WTC11 (cell line): ENCODE data around the gene USP48. TPM values are rescaled to one million over a fixed set of nuclear protein-coding genes. Genes with fewer than 3 reads are reported as not detected.

Experiments
- ATAC-seq: fragments of 200-7000 bp; cut with Tn5 transposase; 2 replicates; pipeline ENCODE4 v1.10.0; 2021; ENCODE audit warnings: mild to moderate bottlenecking, moderate library complexity
- CTCF ChIA-PET: fragments of 300-600 bp; sonication (Branson Sonifier 250); formaldehyde crosslinking; loops from one replicate; lab custom pipeline; 2021; ENCODE audit warnings: antibody characterized with exemption; lab: Charles Lee
- POLR2A ChIA-PET: fragments of 350-600 bp; sonication (Branson Sonifier 250); formaldehyde crosslinking; loops from one replicate; lab custom pipeline; 2021; ENCODE audit warnings: antibody characterized with exemption; lab: Charles Lee
- DNase-seq: peaks from one replicate; pipeline ENCODE4 v3.0.0; 2021; ENCODE audit warnings: low spot score
- H3K27ac Mint-ChIP-seq: 2 replicates; pipeline ENCODE4 v1.8.0; 2021; ENCODE audit warnings: mixed read lengths
- H3K27me3 Mint-ChIP-seq: 2 replicates; pipeline ENCODE4 v1.8.0; 2021; ENCODE audit warnings: low read depth, mild to moderate bottlenecking, moderate library complexity, mixed read lengths
- H3K36me3 Mint-ChIP-seq: 2 replicates; pipeline ENCODE4 v1.8.0; 2021; ENCODE audit warnings: mixed read lengths
- H3K4me1 Mint-ChIP-seq: 2 replicates; pipeline ENCODE4 v1.8.0; 2022; ENCODE audit warnings: mixed read lengths
- H3K4me3 Mint-ChIP-seq: 2 replicates; pipeline ENCODE4 v1.8.0; 2021; ENCODE audit warnings: mild to moderate bottlenecking, moderate library complexity, mixed read lengths
- H3K9me3 Mint-ChIP-seq: 2 replicates; pipeline ENCODE4 v1.8.0; 2021; ENCODE audit warnings: mixed read lengths
- CREB1 ChIP-seq: sonication (generic); formaldehyde crosslinking; IDR thresholded peaks from 2 replicates; pipeline ENCODE4 v1.8.0; 2023; ENCODE audit warnings: mild to moderate bottlenecking, missing genetic modification reagents
- E2F5 ChIP-seq: sonication (generic); formaldehyde crosslinking; IDR thresholded peaks from 2 replicates; pipeline ENCODE4 v1.8.1; 2022; ENCODE audit warnings: mild to moderate bottlenecking, moderate library complexity, missing genetic modification reagents
- GRHL2 ChIP-seq: fragments of 250-450 bp; sonication (Bioruptor Pico); IDR thresholded peaks from 2 replicates; pipeline ENCODE4 v1.8.0; 2022; ENCODE audit warnings: mild to moderate bottlenecking, moderate library complexity; ENCODE audit not compliant: insufficient replicate concordance, severe bottlenecking
- NFE2L1 ChIP-seq: sonication (generic); formaldehyde crosslinking; IDR thresholded peaks from 2 replicates; pipeline ENCODE4 v1.8.1; 2023; ENCODE audit warnings: missing genetic modification reagents
- NFYB ChIP-seq: sonication (generic); formaldehyde crosslinking; conservative IDR thresholded peaks from 2 replicates; pipeline ENCODE4 v1.8.0; 2022; ENCODE audit warnings: low read depth, missing genetic modification reagents
- NR1H2 ChIP-seq: sonication (generic); formaldehyde crosslinking; IDR thresholded peaks from 2 replicates; pipeline ENCODE4 v1.9.0; 2021; ENCODE audit warnings: mild to moderate bottlenecking, moderate library complexity, missing genetic modification reagents
- NR2C2 ChIP-seq: sonication (generic); formaldehyde crosslinking; IDR thresholded peaks from 2 replicates; pipeline ENCODE4 v1.8.0; 2022; ENCODE audit warnings: mild to moderate bottlenecking, missing genetic modification reagents
- PRRX2 ChIP-seq: fragments of 250-450 bp; sonication (Bioruptor Pico); IDR thresholded peaks from 2 replicates; pipeline ENCODE4 v1.8.0; 2021; ENCODE audit warnings: mild to moderate bottlenecking
- RELA ChIP-seq: sonication (generic); formaldehyde crosslinking; IDR thresholded peaks from 2 replicates; pipeline ENCODE4 v1.8.1; 2022; ENCODE audit warnings: missing genetic modification reagents, mild to moderate bottlenecking, borderline replicate concordance
- RORB ChIP-seq: fragments of 250-450 bp; sonication (Bioruptor Pico); IDR thresholded peaks from 2 replicates; pipeline ENCODE4 v1.9.0; 2021; ENCODE audit warnings: mild to moderate bottlenecking
- SOX15 ChIP-seq: fragments of 250-450 bp; sonication (Bioruptor Pico); IDR thresholded peaks from 2 replicates; pipeline ENCODE4 v1.9.0; 2021; ENCODE audit warnings: mild to moderate bottlenecking
- TCF7 ChIP-seq: sonication (generic); formaldehyde crosslinking; IDR thresholded peaks from 2 replicates; pipeline ENCODE4 v1.8.0; 2022; ENCODE audit warnings: mild to moderate bottlenecking, low read depth, missing genetic modification reagents, moderate library complexity
- ZNF138 ChIP-seq: sonication (generic); formaldehyde crosslinking; conservative IDR thresholded peaks from 2 replicates; pipeline ENCODE4 v1.8.1; 2022; ENCODE audit warnings: mild to moderate bottlenecking, moderate library complexity, missing genetic modification reagents
- ZNF281 ChIP-seq: sonication (generic); formaldehyde crosslinking; IDR thresholded peaks from 2 replicates; pipeline ENCODE4 v1.8.0; 2023; ENCODE audit warnings: mild to moderate bottlenecking, missing genetic modification reagents
- ZNF423 ChIP-seq: fragments of 250-450 bp; sonication (Bioruptor Pico); IDR thresholded peaks from 2 replicates; pipeline ENCODE4 v2.1.2; 2022; ENCODE audit warnings: mild to moderate bottlenecking, moderate library complexity
- total RNA-seq: library from RNA; stranded (reverse); gene quantifications from 3 replicates; pipeline ENCODE4 v1.2.3, GENCODE V29; 2021
- TF ChIP-seq, protein P1 (sequence below): sonication (generic); formaldehyde crosslinking; IDR thresholded peaks from 2 replicates; pipeline ENCODE4 v1.8.1; 2023; ENCODE audit warnings: mild to moderate bottlenecking, moderate library complexity, missing genetic modification reagents
- TF ChIP-seq, protein P2 (sequence below): sonication (generic); formaldehyde crosslinking; IDR thresholded peaks from 2 replicates; pipeline ENCODE4 v1.8.0; 2023; ENCODE audit warnings: missing genetic modification reagents
- TF ChIP-seq, protein P3 (sequence below): fragments of 250-450 bp; sonication (Bioruptor Pico); conservative IDR thresholded peaks from 2 replicates; pipeline ENCODE4 v1.9.0; 2021; ENCODE audit warnings: mild to moderate bottlenecking

Gene USP48
- total RNA-seq, 1 experiment from 2014 or later = 86.9 TPM

- H3K4me3 Mint-ChIP-seq = no peak overlapping the region
These were observed 109.6 kb downstream of the USP48 start for GRCh38 chr1:21673277-21673780.

GRCh38 chr1:21672478-21673276 is 110.3 kb downstream of the USP48 start:
- Mint-ChIP-seq H3K27ac (0 out of 2 replicates have a peak overlapping the region, but pooled peaks have one; percentile 50), H3K9me3 (no peaks in the 10 kb centered on the region), H3K4me1 (peaks cover 28% of the 10 kb centered on the region), H3K27me3 (peaks cover 14% of the 10 kb centered on the region), H3K4me3 (no peak overlapping the region), H3K36me3 (no peaks in the 10 kb centered on the region)
- DNase-seq = no peak
- ChIA-PET POLR2A (no interaction called here), CTCF (interaction anchor here (1.0 to 1.9 kb wide), 4 partner anchors 13 to 455 kb away, joined by 3 to 5 read pairs (median 4); no protein-coding TSS in a partner anchor)
- no peak for TF ChIP-seq ZNF423
- TF ChIP-seq, protein P1, sequence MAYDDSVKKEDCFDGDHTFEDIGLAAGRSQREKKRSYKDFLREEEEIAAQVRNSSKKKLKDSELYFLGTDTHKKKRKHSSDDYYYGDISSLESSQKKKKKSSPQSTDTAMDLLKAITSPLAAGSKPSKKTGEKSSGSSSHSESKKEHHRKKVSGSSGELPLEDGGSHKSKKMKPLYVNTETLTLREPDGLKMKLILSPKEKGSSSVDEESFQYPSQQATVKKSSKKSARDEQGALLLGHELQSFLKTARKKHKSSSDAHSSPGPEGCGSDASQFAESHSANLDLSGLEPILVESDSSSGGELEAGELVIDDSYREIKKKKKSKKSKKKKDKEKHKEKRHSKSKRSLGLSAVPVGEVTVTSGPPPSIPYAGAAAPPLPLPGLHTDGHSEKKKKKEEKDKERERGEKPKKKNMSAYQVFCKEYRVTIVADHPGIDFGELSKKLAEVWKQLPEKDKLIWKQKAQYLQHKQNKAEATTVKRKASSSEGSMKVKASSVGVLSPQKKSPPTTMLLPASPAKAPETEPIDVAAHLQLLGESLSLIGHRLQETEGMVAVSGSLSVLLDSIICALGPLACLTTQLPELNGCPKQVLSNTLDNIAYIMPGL (CRISPR knock-in tag) = no peak
- no peak for TF ChIP-seq RELA (CRISPR knock-in tag)
- no peak for TF ChIP-seq NR1H2 (CRISPR knock-in tag)
- no peak for TF ChIP-seq NR2C2 (CRISPR knock-in tag)
- no peak for TF ChIP-seq NFE2L1 (CRISPR knock-in tag)
- no peak for TF ChIP-seq E2F5 (CRISPR knock-in tag)
- no peak for TF ChIP-seq NFYB (CRISPR knock-in tag)
- no peak for TF ChIP-seq ZNF281 (CRISPR knock-in tag)
- TF ChIP-seq CREB1 (CRISPR knock-in tag) = no peak
- no peak for ATAC-seq

More at GRCh38 chr1:21673277-21673780, 109.6 kb downstream of the USP48 start:
- no peak for DNase-seq
- ATAC-seq = no peak
- Mint-ChIP-seq H3K9me3 (no peaks in the 10 kb centered on the region), H3K27me3 (peaks cover 8% of the 10 kb centered on the region)
- TF ChIP-seq, protein P2, sequence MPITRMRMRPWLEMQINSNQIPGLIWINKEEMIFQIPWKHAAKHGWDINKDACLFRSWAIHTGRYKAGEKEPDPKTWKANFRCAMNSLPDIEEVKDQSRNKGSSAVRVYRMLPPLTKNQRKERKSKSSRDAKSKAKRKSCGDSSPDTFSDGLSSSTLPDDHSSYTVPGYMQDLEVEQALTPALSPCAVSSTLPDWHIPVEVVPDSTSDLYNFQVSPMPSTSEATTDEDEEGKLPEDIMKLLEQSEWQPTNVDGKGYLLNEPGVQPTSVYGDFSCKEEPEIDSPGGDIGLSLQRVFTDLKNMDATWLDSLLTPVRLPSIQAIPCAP (CRISPR knock-in tag) = no peak
- 0 out of 2 replicates have a peak, but pooled peaks have one; percentile 13 for TF ChIP-seq PRRX2 (CRISPR knock-in tag)
- TF ChIP-seq, all 79 proteins: peak for 1
- Mint-ChIP-seq H3K27ac (peak overlapping the region; percentile 50; the same call in 1 of the 2 replicates), H3K36me3 (peaks cover 2% of the 10 kb centered on the region; the same call in 1 of the 2 replicates), H3K4me1 (peaks cover 28% of the 10 kb centered on the region)
- CTCF ChIA-PET = interaction anchor here (1.0 to 1.9 kb wide), 3 partner anchors 14 to 456 kb away, joined by 3 to 4 read pairs (median 4); no protein-coding TSS in a partner anchor
- POLR2A ChIA-PET = no interaction called here

GRCh38 chr1:21671915-21672314 is 111.0 kb downstream of the USP48 start:
- POLR2A ChIA-PET = no interaction called here
- TF ChIP-seq ZNF138 (CRISPR knock-in tag) (no peak), RORB (CRISPR knock-in tag) (no peak), TCF7 (CRISPR knock-in tag) (no peak), SOX15 (CRISPR knock-in tag) (no peak), GRHL2 (CRISPR knock-in tag) (no peak), NR1H2 (CRISPR knock-in tag) (no peak)
- TF ChIP-seq, protein P3, sequence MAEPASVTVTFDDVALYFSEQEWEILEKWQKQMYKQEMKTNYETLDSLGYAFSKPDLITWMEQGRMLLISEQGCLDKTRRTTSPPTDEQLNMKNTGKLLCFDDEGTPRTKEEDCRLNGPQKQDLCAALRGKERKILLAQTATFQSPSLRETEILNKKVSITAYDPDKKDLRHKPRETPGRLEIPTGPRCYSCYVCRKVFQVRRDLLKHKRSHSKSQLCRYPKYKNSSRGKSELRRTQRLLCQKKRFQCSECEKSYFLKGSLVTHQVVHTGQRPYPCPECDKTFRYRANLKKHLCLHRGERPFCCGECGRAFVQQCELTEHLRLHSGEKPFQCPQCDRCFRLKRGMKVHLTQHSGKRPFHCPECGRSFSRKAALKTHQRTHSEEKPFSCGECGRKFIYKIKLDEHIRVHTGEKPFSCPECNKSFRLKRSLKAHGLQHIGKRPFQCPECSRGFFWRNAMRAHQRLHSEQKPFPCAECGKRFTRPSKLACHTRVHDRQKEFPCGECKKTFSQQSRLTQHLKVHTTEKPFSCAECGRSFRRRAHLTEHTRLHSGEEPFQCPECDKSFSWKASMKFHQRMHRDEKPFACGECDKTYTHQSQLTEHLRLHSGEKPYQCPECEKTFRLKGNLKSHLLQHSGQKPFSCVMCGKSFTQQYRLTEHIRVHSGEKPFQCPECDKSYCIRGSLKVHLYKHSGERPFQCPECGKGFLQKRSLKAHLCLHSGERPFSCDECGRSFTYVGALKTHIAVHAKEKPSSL (CRISPR knock-in tag) = no peak
- TF ChIP-seq, protein P1 (CRISPR knock-in tag) = no peak

More at GRCh38 chr1:21671915-21672314, 111.0 kb downstream of the USP48 start:
- peaks cover 28% of the 10 kb centered on the region for H3K4me1 Mint-ChIP-seq
- DNase-seq = no peak
- no peak for ATAC-seq
- H3K4me3 Mint-ChIP-seq = no peak overlapping the region
- H3K9me3 Mint-ChIP-seq = no peaks in the 10 kb centered on the region
- peaks cover 20% of the 10 kb centered on the region for H3K27me3 Mint-ChIP-seq
- CTCF ChIA-PET = interaction anchor here (0.6 to 1.9 kb wide), 3 partner anchors 12 to 1830 kb away, joined by 3 to 5 read pairs (median 4); no protein-coding TSS in a partner anchor
- H3K36me3 Mint-ChIP-seq = no peaks in the 10 kb centered on the region
- no peak overlapping the region for H3K27ac Mint-ChIP-seq
